Left ventricle myocardium inferior (tissue), 1 donor: ENCODE data around the gene HOXB3. TPM values are rescaled to one million over a fixed set of nuclear protein-coding genes. Genes with fewer than 3 reads are reported as not detected.

ENCODE experiments used
- DNase-seq: peaks from one replicate; pipeline ENCODE4 v3.0.0-alpha.2; 2020
- H3K27ac ChIP-seq: fragments of 200-600 bp; replicated peaks from 2 replicates; pipeline ENCODE4 v1.8.0; 2021
- H3K27me3 ChIP-seq: fragments of 200-600 bp; 2 replicates; pipeline ENCODE4 v1.8.0; 2021; ENCODE audit warnings: low read depth
- H3K36me3 ChIP-seq: fragments of 200-600 bp; 2 replicates; pipeline ENCODE4 v1.8.0; 2021
- H3K4me1 ChIP-seq: fragments of 200-600 bp; 2 replicates; pipeline ENCODE4 v1.8.0; 2021
- H3K4me3 ChIP-seq: fragments of 200-600 bp; 2 replicates; pipeline ENCODE4 v1.8.0; 2021; ENCODE audit warnings: mild to moderate bottlenecking, moderate library complexity
- H3K9me3 ChIP-seq: fragments of 200-600 bp; replicated peaks from 2 replicates; pipeline ENCODE4 v1.8.0; 2021
- intact Hi-C: fragments of 100-400 bp; cut with micrococcal nuclease; formaldehyde crosslinking; loops from one replicate; pipeline ENCODE4 v1.11.0; 2022
- total RNA-seq: library from RNA; stranded (reverse); fragmentation: NEBNext Ultra II Directional; extraction: Animal tissue kit (Norgen Biotek cat#: 25700); gene quantifications from one replicate; pipeline ENCODE4 v1.2.1, GENCODE V29; 2021
- TF ChIP-seq, protein P1 (sequence below): fragments of 200-600 bp; IDR thresholded peaks from 2 replicates; pipeline ENCODE4 v1.8.0; 2021; ENCODE audit warnings: antibody characterized with exemption, mild to moderate bottlenecking, borderline replicate concordance
- donor health status: DM: no; HTN: yes; CAD: no; lungs with severe emphysema.

Gene HOXB3
- total RNA-seq, 1 donor from 2014 or later, result 0.91 TPM

DNA sequence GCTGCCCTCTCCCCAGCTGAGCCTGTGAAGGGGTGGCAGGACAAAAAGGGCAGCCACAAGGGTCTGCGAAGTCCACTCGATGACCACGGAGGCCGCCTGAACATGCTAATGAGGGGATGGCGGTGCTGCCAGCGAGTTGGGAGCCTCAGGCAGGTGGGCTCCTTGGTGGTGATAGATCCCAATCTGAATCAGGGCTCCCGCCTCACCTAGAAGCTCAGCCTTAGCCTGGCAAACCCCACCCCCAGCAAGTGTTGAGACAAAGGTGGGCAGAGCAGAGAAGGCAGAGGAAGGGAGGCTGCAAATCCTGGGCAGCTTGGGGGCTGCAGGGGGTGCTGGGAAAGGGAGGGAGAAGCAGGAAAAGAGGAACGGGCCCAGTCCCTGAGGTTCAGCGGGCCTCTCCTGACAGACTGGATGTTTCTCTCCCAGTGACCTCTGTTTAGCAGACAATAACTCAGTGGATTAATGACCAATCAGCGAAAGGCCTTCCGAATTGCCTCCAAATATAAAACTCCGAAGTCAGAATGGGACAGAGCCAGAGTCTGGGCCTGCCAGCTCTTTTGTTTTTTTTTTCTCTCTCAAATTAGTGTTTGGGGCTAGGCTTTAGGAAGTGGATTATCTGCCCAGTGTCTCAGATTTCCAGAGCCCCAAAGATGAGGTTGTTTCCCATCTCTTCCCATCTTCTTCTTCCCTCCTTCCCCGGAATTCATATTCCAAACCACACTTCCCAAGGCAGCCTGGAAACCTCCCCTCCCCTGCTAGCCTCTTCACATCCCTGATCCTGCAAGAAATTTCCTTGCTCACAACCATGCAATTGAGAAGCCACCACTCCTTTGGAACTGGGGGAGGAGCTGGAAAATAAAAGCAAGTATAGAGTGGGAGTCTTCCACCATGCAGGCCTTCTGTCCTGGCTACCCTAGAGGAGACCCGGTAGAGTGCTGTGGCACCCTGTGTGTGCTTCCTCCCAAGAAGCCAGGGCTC lies 29.9 kb downstream of the HOXB3 start:
- intact Hi-C loops, result no loop called here
- Histone ChIP-seq H3K9me3 (no peaks in the 10 kb centered on the region), H3K4me3 (no peak overlapping the region), H3K27ac (no peak overlapping the region), H3K4me1 (peaks cover 20% of the 10 kb centered on the region), H3K36me3 (no peaks in the 10 kb centered on the region), H3K27me3 (peaks cover 99% of the 10 kb centered on the region)
- TF ChIP-seq, protein P1, sequence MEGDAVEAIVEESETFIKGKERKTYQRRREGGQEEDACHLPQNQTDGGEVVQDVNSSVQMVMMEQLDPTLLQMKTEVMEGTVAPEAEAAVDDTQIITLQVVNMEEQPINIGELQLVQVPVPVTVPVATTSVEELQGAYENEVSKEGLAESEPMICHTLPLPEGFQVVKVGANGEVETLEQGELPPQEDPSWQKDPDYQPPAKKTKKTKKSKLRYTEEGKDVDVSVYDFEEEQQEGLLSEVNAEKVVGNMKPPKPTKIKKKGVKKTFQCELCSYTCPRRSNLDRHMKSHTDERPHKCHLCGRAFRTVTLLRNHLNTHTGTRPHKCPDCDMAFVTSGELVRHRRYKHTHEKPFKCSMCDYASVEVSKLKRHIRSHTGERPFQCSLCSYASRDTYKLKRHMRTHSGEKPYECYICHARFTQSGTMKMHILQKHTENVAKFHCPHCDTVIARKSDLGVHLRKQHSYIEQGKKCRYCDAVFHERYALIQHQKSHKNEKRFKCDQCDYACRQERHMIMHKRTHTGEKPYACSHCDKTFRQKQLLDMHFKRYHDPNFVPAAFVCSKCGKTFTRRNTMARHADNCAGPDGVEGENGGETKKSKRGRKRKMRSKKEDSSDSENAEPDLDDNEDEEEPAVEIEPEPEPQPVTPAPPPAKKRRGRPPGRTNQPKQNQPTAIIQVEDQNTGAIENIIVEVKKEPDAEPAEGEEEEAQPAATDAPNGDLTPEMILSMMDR, result no peak
- no peak for DNase-seq

DNA sequence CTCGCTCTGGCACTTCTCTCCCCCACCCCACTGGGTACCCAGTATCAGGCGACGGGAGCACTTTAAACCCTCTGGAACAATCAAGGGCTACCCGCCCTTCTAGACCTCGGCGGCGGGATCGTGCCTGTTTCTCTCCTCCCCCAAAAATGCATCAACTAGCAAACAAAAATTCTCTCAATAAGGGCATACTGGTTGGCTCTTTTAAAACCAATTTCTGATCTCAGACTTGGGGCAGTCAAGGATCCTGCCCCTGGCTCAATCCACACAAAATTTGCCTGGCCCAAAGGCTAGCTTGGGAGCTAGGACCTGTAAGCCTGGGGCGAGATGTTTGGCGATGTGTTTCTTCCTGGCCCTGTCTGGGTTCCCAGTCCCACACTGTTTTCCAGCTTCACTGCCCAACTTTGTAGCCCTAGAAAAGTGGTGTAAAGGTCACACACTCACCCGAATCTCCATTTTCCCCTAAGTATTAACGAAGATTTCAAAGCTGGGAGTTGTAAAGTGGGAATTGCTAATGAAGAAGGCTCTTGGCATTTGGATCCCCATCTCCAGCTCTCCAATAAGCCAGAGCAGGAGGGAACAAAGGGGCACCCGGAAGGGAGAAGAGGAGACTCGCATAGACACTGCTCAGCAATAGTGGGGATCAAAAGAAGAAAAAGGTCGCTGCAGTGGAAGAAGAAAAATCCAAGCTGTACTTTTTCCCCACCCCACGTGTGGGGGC lies 30.8 kb downstream of the HOXB3 start:
- Histone ChIP-seq H3K4me1 (peaks cover 22% of the 10 kb centered on the region), H3K4me3 (no peak overlapping the region), H3K9me3 (no peaks in the 10 kb centered on the region), H3K27ac (no peak overlapping the region), H3K27me3 (peaks cover 99% of the 10 kb centered on the region), H3K36me3 (no peaks in the 10 kb centered on the region)
- intact Hi-C loops, result no loop called here
- TF ChIP-seq, protein P1, result no peak
- no peak for DNase-seq

DNA sequence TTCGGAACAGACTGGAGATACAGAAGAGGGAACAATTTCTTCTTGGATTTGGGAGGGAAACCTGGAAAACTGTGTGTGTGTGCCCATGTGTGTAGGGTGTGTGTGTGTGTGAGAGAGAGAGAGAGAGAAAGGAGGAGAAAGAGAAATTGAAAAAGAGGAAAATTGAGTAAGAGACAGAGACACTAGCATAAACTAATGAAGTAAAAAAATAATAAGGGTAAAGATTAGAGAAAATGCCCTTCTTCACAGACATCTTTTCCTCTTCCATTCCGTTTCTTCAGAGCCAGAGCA lies 31.3 kb downstream of the HOXB3 start:
- DNase-seq, result no peak
- no peak overlapping the region for H3K27ac ChIP-seq
- intact Hi-C loops, result no loop called here
- H3K4me3 ChIP-seq, result no peak overlapping the region
- TF ChIP-seq, protein P1, result no peak
- no peaks in the 10 kb centered on the region for H3K9me3 ChIP-seq
- H3K4me1 ChIP-seq, result peaks cover 22% of the 10 kb centered on the region
- H3K27me3 ChIP-seq, result peaks cover 99% of the 10 kb centered on the region
- no peaks in the 10 kb centered on the region for H3K36me3 ChIP-seq

DNA sequence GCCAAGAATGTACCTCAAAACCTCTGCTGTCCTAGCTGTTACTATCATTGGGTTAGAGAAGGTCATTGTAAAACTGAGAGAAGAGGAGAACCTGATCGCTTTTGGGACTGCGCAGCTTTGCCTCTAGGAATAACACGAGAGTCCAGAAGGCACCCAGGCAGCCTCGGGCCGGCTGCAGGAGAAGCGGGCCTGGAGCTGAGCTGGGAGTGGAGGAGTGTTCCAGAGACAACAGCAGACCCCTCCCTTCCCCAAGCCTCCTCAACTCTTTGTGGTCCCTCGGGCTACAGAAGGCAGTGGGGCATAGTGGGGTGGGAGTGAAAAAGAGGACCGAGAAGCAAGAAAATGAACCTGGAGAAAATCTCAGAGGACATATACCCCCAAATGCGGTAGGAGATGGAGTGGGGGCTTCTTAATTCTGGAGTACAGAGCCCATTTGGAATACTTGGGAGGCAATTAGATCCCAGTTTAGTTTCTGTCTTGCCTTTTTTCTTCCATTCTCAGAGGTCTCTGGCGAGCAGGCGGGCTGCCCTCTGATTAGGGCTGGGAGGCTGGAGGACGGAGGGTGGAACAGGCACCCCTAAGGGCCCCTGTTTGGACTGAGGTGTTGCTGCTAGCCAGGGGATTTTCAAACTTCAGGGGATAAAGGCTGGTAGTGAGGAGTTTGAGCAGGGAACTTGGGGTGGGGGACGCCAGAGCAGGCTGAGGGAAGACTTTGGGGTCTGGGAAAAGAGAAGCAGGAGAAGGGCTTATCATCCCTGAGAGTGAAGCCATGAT lies 31.8 kb downstream of the HOXB3 start:
- Histone ChIP-seq H3K36me3 (no peaks in the 10 kb centered on the region), H3K27ac (no peak overlapping the region), H3K4me1 (peaks cover 19% of the 10 kb centered on the region), H3K9me3 (no peaks in the 10 kb centered on the region), H3K4me3 (no peak overlapping the region), H3K27me3 (peaks cover 99% of the 10 kb centered on the region)
- TF ChIP-seq, protein P1, result no peak
- intact Hi-C loops, result no loop called here
- no peak for DNase-seq
